HEK293 (cell line): ENCODE results near the gene ING4.

Experiments
- CTCF ChIA-PET: fragments of 350-600 bp; formaldehyde crosslinking; extraction: SDS; loops from one replicate; lab custom pipeline; 2021; ENCODE audit warnings: antibody characterized with exemption; lab: Yijun Ruan, JAX
- POLR2A ChIA-PET: fragments of 300-600 bp; formaldehyde crosslinking; extraction: SDS; loops from one replicate; lab custom pipeline; 2020; ENCODE audit warnings: antibody characterized with exemption, inconsistent platforms; lab: Yijun Ruan, JAX
- H3K27ac ChIP-seq: fragments of 200-500 bp; sonication (Bioruptor generic); 2 replicates; pipeline ENCODE4 v1.5.1; 2014; ENCODE audit warnings: low read depth, low read length, control low read depth, inconsistent platforms; ENCODE audit errors: extremely low read depth
- H3K36me3 ChIP-seq, 2 experiments: fragments of 200-500 bp in 1 of 2; sonication (Bioruptor generic) in 1 of 2; 1 replicate in 1 of 2; 2 replicates in 1 of 2; pipeline ENCODE4 v1.5.1; 2014 to 2017; ENCODE audit warnings: inconsistent platforms in 2 of 2, low read length in 2 of 2; ENCODE audit not compliant: control insufficient read depth in 2 of 2, insufficient read depth in 1 of 2
- H3K4me1 ChIP-seq: fragments of 200-500 bp; sonication (Bioruptor generic); 2 replicates; pipeline ENCODE4 v1.5.1; 2014; ENCODE audit warnings: mild to moderate bottlenecking, low read length, inconsistent platforms; ENCODE audit not compliant: control insufficient read depth, insufficient read depth
- H3K4me3 ChIP-seq: 2 replicates; pipeline ENCODE4 v1.5.1; 2011; ENCODE audit warnings: low read depth, mild to moderate bottlenecking, control low read depth, low read length, moderate library complexity
- H3K9me3 ChIP-seq: fragments of 200-500 bp; sonication (Bioruptor generic); 2 replicates; pipeline ENCODE4 v1.5.1; 2014; ENCODE audit warnings: low read depth, low read length, inconsistent platforms; ENCODE audit not compliant: control insufficient read depth, insufficient read depth
- FEZF1 ChIP-seq: fragments of 450-650 bp; formaldehyde crosslinking; IDR thresholded peaks from 2 replicates; pipeline ENCODE4 v1.5.1; 2016; ENCODE audit warnings: missing biosample characterization, missing genetic modification characterization
- KLF8 ChIP-seq: fragments of 450-650 bp; formaldehyde crosslinking; IDR thresholded peaks from 2 replicates; pipeline ENCODE4 v1.5.1; 2016; ENCODE audit warnings: missing biosample characterization, missing genetic modification characterization
- SALL2 ChIP-seq: fragments of 450-650 bp; formaldehyde crosslinking; IDR thresholded peaks from 2 replicates; pipeline ENCODE4 v1.5.0; 2017; ENCODE audit warnings: missing biosample characterization, mild to moderate bottlenecking, missing genetic modification characterization, borderline replicate concordance
- TRIM28 ChIP-seq: IDR thresholded peaks from 2 replicates; pipeline ENCODE4 v1.6.1; 2011; ENCODE audit warnings: low read length, control low read depth, borderline replicate concordance
- ZNF10 ChIP-seq: fragments of 450-650 bp; formaldehyde crosslinking; IDR thresholded peaks from 2 replicates; pipeline ENCODE4 v1.5.1; 2017; ENCODE audit warnings: missing biosample characterization, missing genetic modification characterization
- ZNF121 ChIP-seq: fragments of 450-650 bp; formaldehyde crosslinking; IDR thresholded peaks from 2 replicates; pipeline ENCODE4 v1.5.1; 2016; ENCODE audit warnings: missing biosample characterization, missing genetic modification characterization
- ZNF138 ChIP-seq: fragments of 450-650 bp; formaldehyde crosslinking; IDR thresholded peaks from 2 replicates; pipeline ENCODE4 v1.5.1; 2016; ENCODE audit warnings: missing biosample characterization, missing genetic modification characterization, borderline replicate concordance
- ZNF140 ChIP-seq: fragments of 450-650 bp; formaldehyde crosslinking; IDR thresholded peaks from 2 replicates; pipeline ENCODE4 v1.5.1; 2016; ENCODE audit warnings: missing biosample characterization, missing genetic modification characterization
- ZNF23 ChIP-seq: fragments of 450-650 bp; formaldehyde crosslinking; IDR thresholded peaks from 2 replicates; pipeline ENCODE4 v1.5.1; 2016; ENCODE audit warnings: missing biosample characterization, missing genetic modification characterization, borderline replicate concordance
- ZNF248 ChIP-seq: fragments of 450-650 bp; formaldehyde crosslinking; IDR thresholded peaks from 2 replicates; pipeline ENCODE4 v1.5.1; 2017; ENCODE audit warnings: missing biosample characterization, missing genetic modification characterization
- ZNF335 ChIP-seq: fragments of 450-650 bp; formaldehyde crosslinking; conservative IDR thresholded peaks from 2 replicates; pipeline ENCODE4 v1.5.1; 2016; ENCODE audit warnings: missing biosample characterization, missing genetic modification characterization
- ZNF549 ChIP-seq: fragments of 450-650 bp; IDR thresholded peaks from 2 replicates; pipeline ENCODE4 v1.5.1; 2018; ENCODE audit warnings: missing biosample characterization, missing genetic modification characterization, mild to moderate bottlenecking, inconsistent platforms, moderate library complexity
- ZNF600 ChIP-seq: fragments of 450-650 bp; formaldehyde crosslinking; IDR thresholded peaks from 2 replicates; pipeline ENCODE4 v1.5.1; 2016; ENCODE audit warnings: missing biosample characterization, missing genetic modification characterization
- ZNF629 ChIP-seq: fragments of 450-650 bp; formaldehyde crosslinking; IDR thresholded peaks from 2 replicates; pipeline ENCODE4 v1.5.1; 2017; ENCODE audit warnings: missing biosample characterization, missing genetic modification characterization
- ZNF670 ChIP-seq: fragments of 450-650 bp; formaldehyde crosslinking; IDR thresholded peaks from 2 replicates; pipeline ENCODE4 v1.5.1; 2016; ENCODE audit warnings: missing biosample characterization, missing genetic modification characterization, low read depth
- ZNF677 ChIP-seq: fragments of 450-650 bp; IDR thresholded peaks from 2 replicates; pipeline ENCODE4 v1.5.0; 2018; ENCODE audit warnings: missing biosample characterization, mild to moderate bottlenecking, missing genetic modification characterization, moderate library complexity
- ZNF830 ChIP-seq: fragments of 450-650 bp; IDR thresholded peaks from 2 replicates; pipeline ENCODE4 v1.5.0; 2018; ENCODE audit warnings: missing biosample characterization, missing genetic modification characterization, low read depth, mild to moderate bottlenecking, moderate library complexity
- ZNF843 ChIP-seq: fragments of 450-650 bp; formaldehyde crosslinking; IDR thresholded peaks from 2 replicates; pipeline ENCODE4 v1.5.1; 2016; ENCODE audit warnings: missing biosample characterization, missing genetic modification characterization
- ZXDB ChIP-seq: fragments of 450-650 bp; formaldehyde crosslinking; IDR thresholded peaks from 2 replicates; pipeline ENCODE4 v1.5.1; 2016; ENCODE audit warnings: missing biosample characterization, missing genetic modification characterization
- TF ChIP-seq, protein P1 (sequence below): fragments of 450-650 bp; formaldehyde crosslinking; IDR thresholded peaks from 2 replicates; pipeline ENCODE4 v1.5.1; 2017; ENCODE audit warnings: missing biosample characterization, missing genetic modification characterization
- TF ChIP-seq, protein P2 (sequence below): sonication (generic); formaldehyde crosslinking; IDR thresholded peaks from 2 replicates; pipeline ENCODE4 v1.8.1; 2022; ENCODE audit warnings: mild to moderate bottlenecking, moderate library complexity, missing genetic modification reagents

The ING4 gene

DNA sequence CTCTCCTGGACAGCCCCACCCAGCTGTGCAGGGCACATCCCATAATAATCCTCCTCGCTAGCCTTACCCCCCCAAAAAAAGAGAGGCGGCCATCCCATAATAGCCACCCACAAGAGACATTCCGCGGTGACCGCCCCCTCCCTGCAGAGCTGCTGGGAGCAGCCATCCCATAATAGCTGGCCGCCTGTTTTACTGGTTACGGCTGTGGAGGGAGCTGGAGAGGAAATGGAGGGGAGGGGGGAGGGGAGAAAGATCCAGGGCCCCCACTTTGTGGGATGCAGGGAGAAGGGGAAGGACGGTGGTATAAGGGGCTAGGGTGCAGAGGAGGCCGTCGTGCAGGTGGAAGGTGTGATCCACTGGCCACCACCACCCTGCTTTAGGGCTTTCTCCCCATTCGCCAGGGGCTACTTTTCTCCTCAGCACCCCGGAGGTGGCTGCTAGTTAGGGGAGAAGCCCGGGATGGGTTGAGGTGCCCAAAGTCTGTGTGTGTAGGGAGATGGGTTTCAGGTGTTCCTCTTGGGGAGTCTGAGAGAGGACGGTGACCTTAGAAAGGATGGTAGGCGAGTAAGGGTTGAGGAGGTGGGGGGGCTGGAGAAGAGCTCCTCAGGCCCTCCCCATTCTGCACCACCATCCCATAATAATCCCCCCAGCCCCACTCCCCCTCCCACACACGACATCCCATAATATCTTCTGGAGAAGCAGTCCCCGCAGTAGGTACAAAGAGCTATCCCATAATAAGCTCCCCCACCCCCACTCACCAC lies 49.7 kb downstream of the ING4 start (continued):
- TF ChIP-seq ZNF138 = no peak
- no peak for TF ChIP-seq ZNF23 (tag by site-specific recombination)
- TF ChIP-seq ZNF677 (tag by site-specific recombination) = no peak

DNA sequence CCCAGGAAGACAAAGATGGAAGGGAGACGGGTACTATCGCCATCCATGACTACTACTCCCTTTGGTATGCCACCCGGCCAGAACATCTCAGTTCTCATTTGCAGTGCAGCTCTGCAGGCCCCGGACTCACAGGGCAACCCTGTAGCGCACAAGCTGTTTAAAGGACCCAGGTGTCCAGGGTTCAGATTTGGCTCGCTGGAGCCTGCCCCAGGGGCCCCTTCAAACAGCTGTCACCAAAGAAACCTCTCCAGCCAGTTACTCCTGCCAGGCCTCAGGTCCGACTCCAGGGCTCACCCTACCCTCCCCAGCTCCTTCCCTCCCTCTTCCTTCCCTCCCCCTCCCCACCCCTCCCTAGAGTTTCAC lies 50.3 kb downstream of the ING4 start:
- ChIA-PET POLR2A (interaction anchor here (1.4 to 2.6 kb wide), 7 partner anchors 8 to 154 kb away, joined by 4 to 30 read pairs (median 12); partner anchors contain the start of genes COPS7A, GAPDH, NOP2 and PTMS), CTCF (interaction anchor here (0.6 to 1.1 kb wide), 4 partner anchors 22 to 58 kb away, joined by 3 to 5 read pairs (median 4); no protein-coding TSS in a partner anchor)
- TF ChIP-seq ZNF600 (tag by site-specific recombination) (peak; percentile 33; the same call in 1 of the 2 replicates), ZNF629 (no peak)
- Histone ChIP-seq H3K9me3 (no peaks in the 10 kb centered on the region), H3K27ac (peak overlapping the region; percentile 96; the same call in 1 of the 2 replicates), H3K4me3 (no peak overlapping the region), H3K4me1 (peaks cover 20% of the 10 kb centered on the region), H3K36me3 (no peaks in the 10 kb centered on the region)

DNA sequence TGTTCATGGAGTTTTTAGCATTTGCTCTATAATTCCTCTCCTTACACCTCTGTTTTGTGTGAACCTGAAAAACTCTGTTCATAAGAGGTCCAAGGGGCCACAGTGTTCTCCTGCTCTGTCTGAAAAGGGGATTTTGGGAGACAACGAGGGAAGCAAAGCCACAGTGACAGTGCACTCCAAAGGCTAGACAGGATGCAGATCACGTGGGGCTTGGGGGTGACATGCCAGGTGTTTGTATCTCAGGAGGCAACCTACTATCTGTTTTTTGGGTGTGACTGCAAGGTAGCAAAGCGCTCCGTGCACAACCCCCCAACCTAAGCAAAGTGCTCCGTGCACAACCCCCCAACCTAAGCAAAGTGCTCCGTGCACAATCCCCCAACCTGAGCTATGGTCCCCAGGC lies 50.7 kb downstream of the ING4 start:
- no peak overlapping the region for H3K4me3 ChIP-seq
- TF ChIP-seq ZNF140 (tag by site-specific recombination) (no peak), ZNF843 (tag by site-specific recombination) (no peak), KLF8 (tag by site-specific recombination) (no peak), ZXDB (tag by site-specific recombination) (no peak)
- TF ChIP-seq, protein P1, sequence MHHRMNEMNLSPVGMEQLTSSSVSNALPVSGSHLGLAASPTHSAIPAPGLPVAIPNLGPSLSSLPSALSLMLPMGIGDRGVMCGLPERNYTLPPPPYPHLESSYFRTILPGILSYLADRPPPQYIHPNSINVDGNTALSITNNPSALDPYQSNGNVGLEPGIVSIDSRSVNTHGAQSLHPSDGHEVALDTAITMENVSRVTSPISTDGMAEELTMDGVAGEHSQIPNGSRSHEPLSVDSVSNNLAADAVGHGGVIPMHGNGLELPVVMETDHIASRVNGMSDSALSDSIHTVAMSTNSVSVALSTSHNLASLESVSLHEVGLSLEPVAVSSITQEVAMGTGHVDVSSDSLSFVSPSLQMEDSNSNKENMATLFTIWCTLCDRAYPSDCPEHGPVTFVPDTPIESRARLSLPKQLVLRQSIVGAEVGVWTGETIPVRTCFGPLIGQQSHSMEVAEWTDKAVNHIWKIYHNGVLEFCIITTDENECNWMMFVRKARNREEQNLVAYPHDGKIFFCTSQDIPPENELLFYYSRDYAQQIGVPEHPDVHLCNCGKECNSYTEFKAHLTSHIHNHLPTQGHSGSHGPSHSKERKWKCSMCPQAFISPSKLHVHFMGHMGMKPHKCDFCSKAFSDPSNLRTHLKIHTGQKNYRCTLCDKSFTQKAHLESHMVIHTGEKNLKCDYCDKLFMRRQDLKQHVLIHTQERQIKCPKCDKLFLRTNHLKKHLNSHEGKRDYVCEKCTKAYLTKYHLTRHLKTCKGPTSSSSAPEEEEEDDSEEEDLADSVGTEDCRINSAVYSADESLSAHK = no peak
- ChIA-PET POLR2A (interaction anchor here (1.4 to 2.6 kb wide), 5 partner anchors 44 to 154 kb away, joined by 5 to 30 read pairs (median 16); partner anchors contain the start of genes COPS7A, GAPDH, NOP2 and PTMS), CTCF (interaction anchor here (0.6 to 1.1 kb wide), 3 partner anchors 22 to 54 kb away, joined by 3 to 5 read pairs (median 3); no protein-coding TSS in a partner anchor)
- peak overlapping the region; percentile 96; the same call in 1 of the 2 replicates for H3K27ac ChIP-seq
- no peaks in the 10 kb centered on the region for H3K36me3 ChIP-seq
- no peaks in the 10 kb centered on the region for H3K9me3 ChIP-seq
- H3K4me1 ChIP-seq = peaks cover 22% of the 10 kb centered on the region

DNA sequence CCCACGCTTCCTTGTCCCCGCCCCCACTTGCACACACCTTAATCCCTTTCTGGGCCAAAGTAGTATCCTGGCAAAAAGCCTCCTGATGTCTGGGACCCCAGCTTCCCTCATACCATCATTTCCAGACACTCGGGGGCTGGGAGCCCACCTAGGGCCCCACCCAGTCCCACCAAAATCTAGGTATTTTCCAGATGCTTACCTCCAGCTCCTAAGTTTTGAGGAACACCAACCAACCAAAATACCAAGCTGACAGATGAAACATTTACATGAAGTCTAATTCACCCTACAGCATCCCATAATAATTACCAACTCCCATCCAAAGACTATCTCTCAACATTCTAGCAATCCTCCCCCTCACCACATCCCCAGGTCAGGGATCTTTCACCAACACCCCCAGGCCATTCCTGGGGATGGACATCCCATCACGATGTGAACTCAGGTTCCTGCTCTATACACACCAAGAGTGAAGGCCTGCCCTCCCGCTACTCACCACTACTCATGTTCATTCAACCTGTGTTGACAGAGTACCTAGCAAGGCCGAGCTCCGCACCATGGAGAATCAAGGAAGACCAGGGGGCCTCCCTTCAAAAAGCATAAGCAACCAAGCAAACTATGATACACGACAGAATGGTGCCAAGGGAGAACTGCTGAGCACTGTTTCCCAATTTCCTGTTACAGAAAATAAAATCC lies 54.2 kb downstream of the ING4 start:
- peaks cover 3 to 24% of the 10 kb centered on the region in 2 experiments; a peak in 2 of 3 replicates for H3K36me3 ChIP-seq
- CTCF ChIA-PET = interaction anchor here (0.6 to 0.7 kb wide), 3 partner anchors 9 to 329 kb away, joined by 3 to 4 read pairs (median 3); no protein-coding TSS in a partner anchor
- no peak overlapping the region for H3K4me3 ChIP-seq
- POLR2A ChIA-PET = interaction anchor here (1.0 to 1.9 kb wide), 5 partner anchors 75 to 335 kb away, joined by 3 to 7 read pairs (median 3); partner anchors contain the start of genes C12orf57, GAPDH, RNU7-1 and VAMP1
- H3K9me3 ChIP-seq = no peaks in the 10 kb centered on the region
- peaks cover 31% of the 10 kb centered on the region for H3K4me1 ChIP-seq
- H3K27ac ChIP-seq = peak overlapping the region; percentile 27; the same call in 1 of the 2 replicates
- TF ChIP-seq ZNF10 (tag by site-specific recombination) = no peak
- TF ChIP-seq, protein P2, sequence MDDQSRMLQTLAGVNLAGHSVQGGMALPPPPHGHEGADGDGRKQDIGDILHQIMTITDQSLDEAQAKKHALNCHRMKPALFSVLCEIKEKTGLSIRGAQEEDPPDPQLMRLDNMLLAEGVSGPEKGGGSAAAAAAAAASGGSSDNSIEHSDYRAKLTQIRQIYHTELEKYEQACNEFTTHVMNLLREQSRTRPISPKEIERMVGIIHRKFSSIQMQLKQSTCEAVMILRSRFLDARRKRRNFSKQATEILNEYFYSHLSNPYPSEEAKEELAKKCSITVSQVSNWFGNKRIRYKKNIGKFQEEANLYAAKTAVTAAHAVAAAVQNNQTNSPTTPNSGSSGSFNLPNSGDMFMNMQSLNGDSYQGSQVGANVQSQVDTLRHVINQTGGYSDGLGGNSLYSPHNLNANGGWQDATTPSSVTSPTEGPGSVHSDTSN (CRISPR knock-in tag) = no peak
- no peak for TF ChIP-seq ZNF670
- no peak for TF ChIP-seq ZNF248
- TF ChIP-seq TRIM28 = peak; percentile 52; the same call in 1 of the 2 replicates
- TF ChIP-seq ZNF121 (tag by site-specific recombination) = no peak
- no peak for TF ChIP-seq ZNF335 (tag by site-specific recombination)
- TF ChIP-seq SALL2 (tag by site-specific recombination) = no peak
- no peak for TF ChIP-seq FEZF1 (tag by site-specific recombination)
- TF ChIP-seq ZNF830 (tag by site-specific recombination) = no peak
- no peak for TF ChIP-seq ZNF549 (tag by site-specific recombination)
